ENCODE data around the gene USHBP1. TPM values are rescaled to one million over a fixed set of nuclear protein-coding genes. Genes with fewer than 3 reads are reported as not detected.
A peak's percentile ranks its signal among the peaks of the same experiment; 100 is the strongest.

Gene USHBP1
- total and polyA plus RNA-seq, 3 experiments from 2014 or later: 0.07 to 0.27 TPM; not detected in 1

DNA sequence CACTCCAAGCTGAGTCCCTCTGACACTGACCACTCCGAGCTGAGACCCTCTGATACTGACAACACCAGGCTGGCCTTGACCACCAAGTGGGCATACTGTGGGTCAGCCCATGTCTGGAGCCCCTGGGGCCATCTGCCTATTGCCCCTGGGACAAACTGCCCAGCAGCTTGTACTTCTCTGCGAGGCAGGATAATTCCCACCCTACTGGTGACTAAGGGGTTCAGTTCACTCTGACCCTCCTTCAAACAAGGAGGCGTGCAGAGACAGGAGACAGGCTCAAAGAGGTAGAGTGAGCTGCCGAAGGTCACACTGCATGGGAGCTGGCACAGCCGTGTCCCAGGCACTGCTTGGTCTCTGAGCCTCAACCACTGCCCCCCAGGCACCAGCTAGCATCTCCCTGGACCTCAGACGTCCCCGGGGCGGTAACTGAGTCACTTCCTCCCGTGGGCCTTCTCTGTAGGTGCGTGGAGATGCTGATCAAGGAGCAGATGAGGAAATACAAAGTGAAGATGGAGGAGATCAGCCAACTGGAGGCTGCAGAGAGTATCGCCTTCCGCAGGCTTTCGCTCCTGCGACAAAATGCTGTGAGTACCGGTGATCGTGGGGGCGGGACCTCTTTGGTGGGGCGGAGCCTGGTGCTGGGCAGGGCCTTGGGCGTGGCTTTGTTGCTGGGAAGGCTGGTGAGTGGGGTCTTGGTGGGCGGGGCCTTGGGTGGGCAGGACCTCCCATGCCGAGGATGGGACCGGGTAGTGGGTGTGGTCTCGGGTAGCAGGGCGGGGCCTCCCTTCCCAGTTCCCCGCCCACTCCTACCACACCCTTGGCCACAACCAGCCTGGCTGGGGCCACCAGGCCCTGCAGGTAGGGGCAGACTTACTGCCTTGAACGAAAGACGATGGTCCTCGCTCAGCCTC lies 55.2 kb downstream of the USHBP1 start:
- peaks cover 12% of the 10 kb centered on the region for H3K36me3 ChIP-seq (ENCODE audit: insufficient read depth, low read length)
- no peak overlapping the region for H3K27ac ChIP-seq (ENCODE audit: low read depth, low read length)
- ChIA-PET CTCF (interaction anchor here (1.4 kb wide), 1 partner anchor 26 kb away, joined by 5 read pairs; no protein-coding TSS in a partner anchor), POLR2A (interaction anchor here (1.0 kb wide), 1 partner anchor 11 kb away, joined by 3 read pairs; no protein-coding TSS in a partner anchor)
- no peaks in the 10 kb centered on the region for H3K27me3 ChIP-seq (ENCODE audit: insufficient read depth, low read length, poor library complexity, severe bottlenecking)
- Mint-ChIP-seq H3K36me3 (peaks cover 0 to 65% (median 14%) of the 10 kb centered on the region in 3 donors), H3K4me1 (peaks cover 1 to 5% (median 4%) of the 10 kb centered on the region in 3 donors), H3K27me3 (no peaks in the 10 kb centered on the region), H3K9me3 (no peaks in the 10 kb centered on the region), H3K4me3 (no peak overlapping the region), H3K27ac (peak overlapping the region in 1 of 8 donors; percentile 33)
- H3K9me3 ChIP-seq (ENCODE audit: low read length): no peaks in the 10 kb centered on the region
- H3K4me1 ChIP-seq (ENCODE audit: insufficient read depth, low read length): peaks cover 1% of the 10 kb centered on the region
- peak in 1 of 5 donors; percentile 21 for DNase-seq
- H3K4me3 ChIP-seq (ENCODE audit: low read length): no peak overlapping the region

- Histone ChIP-seq H3K4me3 (ENCODE audit: low read length) (no peak overlapping the region), H3K9me3 (ENCODE audit: low read length) (no peaks in the 10 kb centered on the region), H3K27me3 (ENCODE audit: insufficient read depth, low read length, poor library complexity, severe bottlenecking) (no peaks in the 10 kb centered on the region), H3K36me3 (ENCODE audit: insufficient read depth, low read length) (peaks cover 19% of the 10 kb centered on the region), H3K4me1 (ENCODE audit: insufficient read depth, low read length) (no peaks in the 10 kb centered on the region), H3K27ac (ENCODE audit: low read depth, low read length) (no peak overlapping the region)
- Mint-ChIP-seq H3K4me3 (peak overlapping the region in 1 of 7 donors; percentile 57), H3K4me1 (peaks cover 0 to 3% (median 2%) of the 10 kb centered on the region in 3 donors), H3K9me3 (no peaks in the 10 kb centered on the region), H3K27me3 (no peaks in the 10 kb centered on the region), H3K27ac (peak overlapping the region in 1 of 8 donors; percentile 62), H3K36me3 (peaks cover 3 to 75% (median 14%) of the 10 kb centered on the region in 3 donors)
- CTCF ChIA-PET: no interaction called here
- POLR2A ChIA-PET: no interaction called here
- no peak for DNase-seq
These were observed 57.6 kb downstream of the USHBP1 start for GRCh38 chr19:17206736-17207581.

GRCh38 chr19:17205237-17206140 lies 59.1 kb downstream of the USHBP1 start:
- H3K27ac ChIP-seq (ENCODE audit: low read depth, low read length): no peak overlapping the region
- H3K27me3 Mint-ChIP-seq: peaks cover 0 to 1% of the 10 kb centered on the region in 2 donors
- ChIA-PET CTCF (interaction anchor here (0.5 to 1.8 kb wide), 6 partner anchors 8 to 78 kb away, joined by 3 to 5 read pairs (median 4); partner anchors contain the start of gene USE1), POLR2A (interaction anchor here (0.6 to 0.7 kb wide), 2 partner anchors 77 to 126 kb away, joined by 3 read pairs; no protein-coding TSS in a partner anchor)
- no peaks in the 10 kb centered on the region for H3K9me3 Mint-ChIP-seq
- H3K27ac Mint-ChIP-seq: no peak overlapping the region
- DNase-seq: peak; percentile 26 to 67 (median 41)
- no peak overlapping the region for H3K4me3 Mint-ChIP-seq
- no peaks in the 10 kb centered on the region for H3K4me1 ChIP-seq (ENCODE audit: insufficient read depth, low read length)
- H3K27me3 ChIP-seq (ENCODE audit: insufficient read depth, low read length, poor library complexity, severe bottlenecking): no peaks in the 10 kb centered on the region
- H3K36me3 ChIP-seq (ENCODE audit: insufficient read depth, low read length): peaks cover 31% of the 10 kb centered on the region
- no peak overlapping the region for H3K4me3 ChIP-seq (ENCODE audit: low read length)
- peaks cover 0 to 3% (median 2%) of the 10 kb centered on the region in 3 donors for H3K4me1 Mint-ChIP-seq
- H3K9me3 ChIP-seq (ENCODE audit: low read length): no peaks in the 10 kb centered on the region
- peaks cover 7 to 79% (median 17%) of the 10 kb centered on the region in 3 donors for H3K36me3 Mint-ChIP-seq

GRCh38 chr19:17202713-17203112 lies 61.8 kb downstream of the USHBP1 start:
- POLR2A ChIA-PET: no interaction called here
- no peaks in the 10 kb centered on the region for H3K27me3 ChIP-seq (ENCODE audit: insufficient read depth, low read length, poor library complexity, severe bottlenecking)
- H3K27ac ChIP-seq (ENCODE audit: low read depth, low read length): no peak overlapping the region
- Mint-ChIP-seq H3K27ac (peak overlapping the region in 1 of 8 donors; percentile 69), H3K9me3 (no peaks in the 10 kb centered on the region), H3K4me3 (peak overlapping the region in 1 of 7 donors; percentile 51), H3K27me3 (peaks cover 0 to 1% of the 10 kb centered on the region in 2 donors), H3K36me3 (peaks cover 7 to 84% (median 19%) of the 10 kb centered on the region in 3 donors), H3K4me1 (no peaks in the 10 kb centered on the region)
- no peak overlapping the region for H3K4me3 ChIP-seq (ENCODE audit: low read length)
- no peaks in the 10 kb centered on the region for H3K4me1 ChIP-seq (ENCODE audit: insufficient read depth, low read length)
- CTCF ChIA-PET: interaction anchor here (1.1 kb wide), 1 partner anchor 33 kb away, joined by 3 read pairs; no protein-coding TSS in a partner anchor
- no peak for DNase-seq
- H3K36me3 ChIP-seq (ENCODE audit: insufficient read depth, low read length): peaks cover 34% of the 10 kb centered on the region
- H3K9me3 ChIP-seq (ENCODE audit: low read length): no peaks in the 10 kb centered on the region

DNA sequence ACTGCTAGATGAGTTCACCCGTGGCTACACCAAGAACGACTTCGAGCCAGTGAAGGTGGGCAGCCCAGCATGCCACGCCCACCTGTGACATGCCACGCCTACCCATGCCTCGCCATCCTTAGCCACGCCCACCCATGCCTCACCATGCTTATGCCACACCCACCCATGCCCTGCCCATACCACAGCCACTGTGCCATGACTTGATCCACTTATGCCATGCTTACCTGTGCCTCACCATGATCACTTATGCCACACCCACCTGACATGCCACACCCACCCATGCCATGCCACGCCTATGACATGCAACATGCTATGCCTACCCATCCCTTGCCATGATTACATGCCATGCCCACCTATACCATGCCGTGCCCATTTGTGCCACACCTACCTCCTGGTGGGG lies 62.3 kb downstream of the USHBP1 start:
- Mint-ChIP-seq H3K27me3 (peaks cover 0 to 3% of the 10 kb centered on the region in 2 donors), H3K9me3 (no peaks in the 10 kb centered on the region), H3K36me3 (peaks cover 7 to 89% (median 21%) of the 10 kb centered on the region in 3 donors), H3K4me3 (no peak overlapping the region), H3K27ac (peak overlapping the region in 3 of 8 donors; percentile 5 to 77 (median 16)), H3K4me1 (no peaks in the 10 kb centered on the region)
- no peaks in the 10 kb centered on the region for H3K9me3 ChIP-seq (ENCODE audit: low read length)
- no peak overlapping the region for H3K27ac ChIP-seq (ENCODE audit: low read depth, low read length)
- DNase-seq: no peak
- no peaks in the 10 kb centered on the region for H3K4me1 ChIP-seq (ENCODE audit: insufficient read depth, low read length)
- H3K4me3 ChIP-seq (ENCODE audit: low read length): no peak overlapping the region
- no peaks in the 10 kb centered on the region for H3K27me3 ChIP-seq (ENCODE audit: insufficient read depth, low read length, poor library complexity, severe bottlenecking)
- H3K36me3 ChIP-seq (ENCODE audit: insufficient read depth, low read length): peaks cover 34% of the 10 kb centered on the region
- POLR2A ChIA-PET: no interaction called here
- CTCF ChIA-PET: no interaction called here

- Mint-ChIP-seq H3K27ac (peak overlapping the region in 1 of 8 donors; percentile 26), H3K36me3 (peaks cover 7 to 87% (median 26%) of the 10 kb centered on the region in 3 donors), H3K4me1 (peaks cover 0 to 1% (median 0%) of the 10 kb centered on the region in 3 donors), H3K4me3 (no peak overlapping the region), H3K9me3 (no peaks in the 10 kb centered on the region), H3K27me3 (peaks cover 0 to 3% of the 10 kb centered on the region in 2 donors)
- Histone ChIP-seq H3K4me3 (ENCODE audit: low read length) (no peak overlapping the region), H3K9me3 (ENCODE audit: low read length) (no peaks in the 10 kb centered on the region), H3K27me3 (ENCODE audit: insufficient read depth, low read length, poor library complexity, severe bottlenecking) (no peaks in the 10 kb centered on the region), H3K4me1 (ENCODE audit: insufficient read depth, low read length) (no peaks in the 10 kb centered on the region), H3K27ac (ENCODE audit: low read depth, low read length) (no peak overlapping the region), H3K36me3 (ENCODE audit: insufficient read depth, low read length) (peaks cover 37% of the 10 kb centered on the region)
- DNase-seq: no peak
- CTCF ChIA-PET: no interaction called here
- POLR2A ChIA-PET: no interaction called here
These were observed 64.0 kb downstream of the USHBP1 start for GRCh38 chr19:17200408-17201079.
